CD1c-positive myeloid dendritic cell (primary cell): ENCODE data around the gene FAM216A.
"Not testable (repeated sequence)": the region's sequence is repeated elsewhere in the genome, so short reads cannot be mapped to it uniquely, and the experiment has no call there.

Source experiments
- DNase-seq: peaks from one replicate; pipeline ENCODE4 v3.0.0-alpha.2; 2016; ENCODE audit errors: extremely low spot score

FAM216A gene

DNA sequence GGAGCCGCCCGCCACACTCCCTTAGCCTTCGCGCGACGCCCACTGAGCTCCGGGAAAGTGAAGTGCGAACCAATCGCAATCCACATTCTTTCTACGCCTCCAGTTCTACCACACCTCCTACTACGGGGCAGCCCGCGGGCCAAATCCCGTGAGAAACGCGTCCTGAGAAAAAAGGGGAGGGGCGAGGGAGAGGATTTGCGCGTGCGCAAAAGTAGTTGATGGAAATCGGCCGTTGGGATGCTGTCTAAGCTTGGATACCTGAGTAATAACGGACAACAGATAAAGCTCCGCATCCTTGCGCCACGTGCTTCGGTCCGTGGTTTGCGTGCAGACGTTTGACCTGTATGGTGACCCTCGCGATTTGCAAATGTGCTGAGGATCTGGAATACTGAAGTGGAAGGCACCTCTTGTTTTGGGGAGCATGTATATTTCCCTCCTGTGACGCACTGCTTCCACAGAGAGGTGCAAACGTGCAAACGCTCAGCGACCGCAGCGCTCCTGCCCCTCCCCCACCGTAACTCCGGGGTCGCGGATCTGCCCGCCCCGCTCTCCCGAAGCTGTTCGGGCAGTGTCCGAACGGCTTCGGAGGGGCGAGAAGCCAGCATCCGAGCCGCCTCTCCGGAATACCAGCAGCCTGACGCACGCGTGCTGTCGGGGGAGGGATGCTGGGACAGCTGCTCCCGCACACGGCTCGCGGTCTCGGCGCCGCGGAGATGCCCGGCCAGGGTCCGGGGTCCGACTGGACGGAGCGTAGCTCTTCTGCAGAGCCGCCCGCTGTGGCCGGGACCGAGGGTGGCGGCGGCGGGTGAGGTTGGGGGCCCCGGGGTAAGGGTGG, at the start of gene FAM216A, which contains the start of gene GPN3:
Gene FAM216A, plus strand, starts transcription at position 632 of the 835 bp plus-strand sequence. Its CDS starts 31 bp downstream, at position 663.
Gene GPN3, minus strand, starts transcription at position 44 of the 835 bp plus-strand sequence. CDS start 54 bp downstream, outside the sequence.
- peak; percentile 99 for DNase-seq

DNA sequence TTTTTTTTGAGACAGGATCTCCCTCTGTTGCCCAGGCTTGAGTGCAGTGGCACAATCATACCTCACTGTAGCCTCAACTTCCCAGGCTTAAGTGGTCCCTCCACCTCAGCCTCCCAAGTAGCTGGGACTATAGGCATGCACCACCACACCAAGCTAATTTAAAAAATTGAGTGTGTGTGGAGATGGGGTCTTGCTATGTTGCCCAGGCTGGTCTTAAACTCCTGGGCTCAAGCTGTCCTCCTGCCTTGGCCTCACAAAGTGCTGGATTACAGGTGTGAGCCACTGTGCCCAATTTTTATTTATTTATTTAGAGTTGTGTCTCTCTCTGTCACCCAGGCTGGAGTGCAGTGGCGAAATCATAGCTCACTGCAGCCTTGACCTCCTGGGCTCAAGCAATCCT, 48.0 kb upstream of the FAM216A start:
- DNase-seq, result not testable (repeated sequence)

DNA sequence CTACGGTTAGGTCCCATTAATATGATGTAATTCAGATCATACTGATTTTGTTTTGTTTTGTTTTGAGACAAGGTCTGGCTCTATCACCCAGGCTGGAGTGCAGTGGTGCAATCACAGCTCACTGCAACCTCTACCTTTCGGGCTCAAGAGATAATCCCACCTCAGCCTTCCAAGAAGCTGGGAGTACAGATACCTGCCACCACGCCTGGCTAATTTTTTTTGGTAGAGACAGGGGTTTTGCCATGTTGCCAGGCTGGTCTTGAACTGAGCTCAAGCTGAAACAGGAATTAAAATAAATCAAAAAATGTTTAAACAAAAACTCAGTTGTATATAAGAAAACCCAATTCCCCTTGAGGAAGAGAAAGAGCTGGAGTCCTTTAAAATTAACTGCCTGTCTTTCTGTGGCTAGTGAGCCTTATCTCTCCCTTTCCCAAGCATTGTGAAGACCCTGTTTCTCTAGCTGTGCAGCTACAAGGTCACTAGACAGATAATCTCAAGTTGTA, 47.4 kb upstream of the FAM216A start:
- DNase-seq, result no peak

DNA sequence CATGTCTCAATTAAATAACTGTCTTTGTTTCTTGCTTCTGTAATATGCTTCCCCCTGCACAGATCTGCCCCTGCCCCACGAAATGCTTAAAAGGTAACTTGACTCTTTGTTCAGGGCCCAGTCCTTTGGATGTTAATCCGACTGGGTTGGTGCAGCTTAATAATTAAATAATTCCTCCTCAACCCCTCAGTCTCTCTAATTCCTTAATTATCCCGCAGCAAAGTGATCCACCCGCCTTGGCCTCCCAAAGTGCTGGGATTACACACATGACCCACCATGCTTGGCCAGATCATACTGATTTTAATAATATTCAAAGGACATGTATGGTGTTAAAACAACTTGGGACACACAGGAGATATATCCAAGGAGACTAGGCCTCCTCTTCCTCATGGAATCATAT, 46.9 kb upstream of the FAM216A start:
- no peak for DNase-seq

GRCh38 chr12:110424237-110424636, 44.4 kb upstream of the FAM216A start:
- no peak for DNase-seq

GRCh38 chr12:110426406-110426805, 42.2 kb upstream of the FAM216A start:
- no peak for DNase-seq

DNA sequence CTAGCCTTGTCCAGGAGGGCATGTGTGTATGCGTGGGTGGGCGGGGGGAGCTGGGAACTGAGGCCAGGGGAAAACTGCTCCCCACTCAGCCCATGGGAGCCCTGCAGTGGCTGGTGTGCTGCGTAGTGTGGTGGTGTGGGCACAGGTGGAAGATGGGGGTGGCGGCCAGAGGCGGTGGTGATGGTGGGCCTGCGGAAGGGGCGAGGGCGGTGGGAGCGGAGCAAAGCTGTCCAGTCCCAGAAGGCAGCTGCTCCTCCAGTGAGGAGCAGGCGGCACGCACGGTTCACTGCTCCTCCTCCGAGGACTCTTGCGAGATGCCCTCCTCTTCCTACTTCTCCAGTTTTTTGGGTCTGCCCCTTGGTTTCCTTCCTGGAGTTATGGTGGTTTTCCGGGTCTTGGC, 39.0 kb upstream of the FAM216A start:
- DNase-seq, result not testable (repeated sequence)

- DNase-seq, result no peak
These were observed 36.6 kb upstream of the FAM216A start for GRCh38 chr12:110431957-110432587.

GRCh38 chr12:110436231-110436630, 32.4 kb upstream of the FAM216A start:
- DNase-seq, result no peak

- peak; percentile 5 for DNase-seq
These were observed 24.2 kb upstream of the FAM216A start for GRCh38 chr12:110444455-110444854.

DNA sequence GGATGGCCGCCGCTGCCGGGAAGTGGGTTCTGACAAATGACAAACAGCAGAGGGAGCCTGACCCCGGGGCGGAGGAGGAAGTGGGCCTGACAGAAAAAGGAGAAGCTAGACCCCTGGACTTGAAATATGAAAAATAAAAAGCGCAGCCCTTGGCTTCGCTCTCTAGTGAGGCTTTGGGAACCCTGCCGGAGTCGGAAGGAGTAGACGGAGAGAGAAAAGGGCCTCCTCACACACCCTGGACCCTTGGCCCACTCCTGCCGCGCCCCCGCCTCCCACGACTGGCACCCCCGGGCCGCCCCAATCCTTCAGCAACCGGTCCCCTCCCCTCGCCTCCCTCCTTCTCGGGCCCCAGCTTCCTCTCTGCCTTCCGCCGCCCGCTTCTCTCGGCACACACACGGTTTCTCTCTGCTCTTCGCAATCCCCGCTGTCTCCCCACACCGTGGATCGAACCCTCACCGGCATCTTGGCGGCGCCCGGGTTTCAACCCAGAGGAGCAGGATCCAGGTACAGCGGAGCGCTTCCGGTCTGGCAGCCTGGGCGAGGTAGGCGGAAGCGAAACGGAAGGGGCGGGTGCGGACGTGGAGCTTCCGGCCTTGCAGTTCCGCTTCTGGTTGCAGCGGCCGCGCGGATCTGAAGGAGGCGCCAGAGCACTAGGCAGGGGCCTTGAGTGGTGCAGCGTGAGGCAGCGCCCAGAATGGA, 18.7 kb upstream of the FAM216A start, which contains the start of gene ARPC3:
Gene ARPC3, minus strand, starts transcription at position 539 of the 699 bp plus-strand sequence. Its CDS starts 77 bp downstream, at position 462.
- DNase-seq, result peak; percentile 98

- DNase-seq, result no peak
These were observed 17.4 kb upstream of the FAM216A start for GRCh38 chr12:110451263-110451662.

DNA sequence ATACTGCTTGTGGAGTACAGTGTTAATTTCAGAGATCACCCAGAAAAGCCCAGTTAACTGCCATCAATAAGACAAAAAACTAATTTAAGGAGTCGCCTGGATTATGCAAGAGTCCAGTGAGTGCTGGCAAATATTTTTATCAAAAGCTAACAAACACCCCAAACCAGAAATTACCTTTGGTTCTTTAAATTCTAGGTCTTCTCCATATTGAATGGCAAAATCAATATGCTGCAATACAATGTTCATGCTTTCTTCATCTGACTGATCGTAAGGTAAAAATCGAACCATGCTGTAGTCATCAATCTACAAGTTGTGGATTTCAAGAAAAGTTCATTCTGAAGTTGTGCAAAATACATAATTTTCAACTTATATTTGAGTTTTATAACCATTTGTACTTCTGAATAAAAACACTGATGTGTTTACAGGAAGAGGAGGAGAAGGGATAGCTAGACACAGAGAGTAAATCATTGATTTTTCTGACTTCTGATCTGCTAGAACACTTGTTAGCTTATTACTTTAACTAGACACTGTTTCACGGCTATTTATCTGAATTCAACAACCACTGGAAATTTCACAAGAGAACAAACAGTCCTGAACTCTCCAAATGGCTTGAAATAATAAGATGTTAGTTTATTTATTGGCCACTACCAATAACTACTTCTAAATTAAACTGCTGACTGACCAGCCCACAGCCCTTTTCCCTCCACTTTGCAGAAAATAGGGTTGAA, 14.9 kb upstream of the FAM216A start:
- no peak for DNase-seq

- no peak for DNase-seq
These were observed 9.9 kb upstream of the FAM216A start for GRCh38 chr12:110458756-110459155.

GRCh38 chr12:110461189-110461588, 7.5 kb upstream of the FAM216A start:
- not testable (repeated sequence) for DNase-seq

- DNase-seq, result no peak
These were observed 3.6 kb upstream of the FAM216A start for GRCh38 chr12:110465024-110465423.

- DNase-seq, result not testable (repeated sequence)
These were observed 2.9 kb upstream of the FAM216A start for GRCh38 chr12:110465765-110466164.

DNA sequence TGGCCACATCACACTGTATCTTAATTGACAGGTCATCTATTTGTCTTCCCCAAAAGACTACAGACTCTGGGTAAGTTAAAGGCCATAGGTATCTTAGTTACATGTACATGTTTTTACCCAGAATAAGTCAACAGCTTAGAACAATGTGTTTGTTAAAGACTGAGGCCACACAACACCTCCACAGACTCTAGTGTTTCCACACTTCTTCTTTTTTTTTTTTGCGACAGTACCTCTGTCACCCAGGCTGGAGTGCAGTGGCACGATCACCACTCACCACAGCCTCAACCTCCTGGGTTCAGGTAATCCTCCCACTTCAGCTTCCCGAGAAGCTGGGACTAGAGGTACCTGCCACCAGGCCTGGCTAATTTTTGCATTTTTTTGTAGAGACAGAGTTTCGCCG, 1.9 kb upstream of the FAM216A start:
- DNase-seq, result no peak

- no peak for DNase-seq
These were observed 815 bp upstream of the FAM216A start for GRCh38 chr12:110467847-110468213.

DNA sequence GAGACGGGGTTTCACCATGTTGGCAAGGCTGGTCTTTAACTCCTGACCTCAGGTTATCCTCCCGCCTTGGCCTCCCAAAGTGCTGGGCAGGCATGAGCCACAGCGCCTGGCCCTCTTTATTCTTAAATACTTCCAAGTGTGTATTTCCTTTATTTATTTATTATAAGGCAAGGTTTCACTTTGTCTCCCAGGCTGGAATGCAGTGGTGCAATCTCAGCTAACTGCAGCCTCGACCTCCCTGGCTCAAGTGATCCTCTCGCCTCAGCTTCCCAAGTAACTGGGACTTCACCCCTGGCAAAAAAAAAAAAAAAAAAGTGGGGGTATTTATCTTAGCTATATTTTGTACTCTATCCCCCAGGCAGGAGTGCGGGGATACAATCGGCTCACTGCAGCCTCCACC, 6.8 kb downstream of the FAM216A start:
- no peak for DNase-seq

DNA sequence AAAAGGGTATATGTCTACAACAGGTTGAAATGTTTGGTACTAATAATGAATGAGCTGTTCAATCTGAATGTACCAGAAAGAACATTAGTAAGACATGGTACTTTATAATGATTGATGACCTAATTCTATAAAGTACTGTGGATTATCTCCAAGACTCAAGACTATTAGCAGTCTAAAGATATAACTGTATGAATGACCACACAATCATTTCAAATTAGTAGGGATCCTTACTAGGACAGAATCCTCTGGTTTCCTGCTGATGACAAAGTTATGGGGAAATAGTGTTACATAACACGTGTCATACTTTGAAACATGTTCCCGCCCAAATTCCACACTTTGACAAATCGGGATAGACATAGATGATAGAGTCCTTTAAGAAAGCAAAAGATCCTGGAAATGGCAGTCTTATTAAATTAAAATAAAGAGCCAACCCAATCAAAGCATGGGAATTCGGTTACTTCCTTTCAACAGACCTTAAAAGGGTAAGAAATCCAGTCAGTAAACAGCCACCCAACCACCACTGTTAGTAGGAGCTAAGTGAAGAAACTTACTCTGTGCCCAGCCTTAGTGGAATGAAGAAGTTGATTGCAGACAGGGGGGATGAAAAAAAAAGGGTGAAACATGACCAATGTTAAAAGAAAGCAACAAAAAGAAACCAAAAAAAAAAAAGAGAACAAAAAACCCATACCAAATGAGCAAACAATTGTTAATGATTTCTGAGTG, 30.5 kb downstream of the FAM216A start:
- DNase-seq, result peak; percentile 57
